GM23248 (cell line): ENCODE measurements around the gene NDP. TPM values are rescaled to one million over a fixed set of nuclear protein-coding genes. Genes with fewer than 3 reads are reported as not detected.

Experiments used
- DNase-seq: peaks from one replicate; pipeline ENCODE4 v3.0.0-alpha.2; 2015
- H2AFZ ChIP-seq: fragments of 200-600 bp; sonication (generic); 2 replicates; pipeline ENCODE4 v1.6.1; 2016; ENCODE audit warnings: antibody characterized with exemption
- H3F3A ChIP-seq: fragments of 200-600 bp; sonication (generic); 2 replicates; pipeline ENCODE4 v1.6.1; 2016; ENCODE audit warnings: mild to moderate bottlenecking, antibody characterized with exemption, mixed run types; ENCODE audit not compliant: insufficient read depth
- H3K27ac ChIP-seq: fragments of 200-600 bp; sonication (generic); 2 replicates; pipeline ENCODE4 v1.5.1; 2016; ENCODE audit warnings: mild to moderate bottlenecking
- H3K27me3 ChIP-seq: fragments of 200-600 bp; sonication (generic); replicated peaks from 2 replicates; pipeline ENCODE4 v1.6.1; 2016; ENCODE audit warnings: mild to moderate bottlenecking; ENCODE audit not compliant: insufficient read depth
- H3K36me3 ChIP-seq: fragments of 200-600 bp; sonication (generic); 2 replicates; pipeline ENCODE4 v1.6.1; 2016; ENCODE audit warnings: low read depth, mild to moderate bottlenecking
- H3K4me1 ChIP-seq: fragments of 200-600 bp; sonication (generic); 2 replicates; pipeline ENCODE4 v1.6.1; 2016; ENCODE audit warnings: mild to moderate bottlenecking; ENCODE audit not compliant: insufficient read depth
- H3K4me2 ChIP-seq: fragments of 200-600 bp; sonication (generic); one replicate; pipeline ENCODE4 v1.6.1; 2016; ENCODE audit warnings: mild to moderate bottlenecking; ENCODE audit not compliant: unreplicated experiment
- H3K4me3 ChIP-seq: fragments of 200-600 bp; sonication (generic); 2 replicates; pipeline ENCODE4 v1.5.1; 2016; ENCODE audit warnings: mild to moderate bottlenecking
- H3K79me2 ChIP-seq: fragments of 200-600 bp; sonication (generic); 2 replicates; pipeline ENCODE4 v1.6.1; 2016; ENCODE audit warnings: mild to moderate bottlenecking; ENCODE audit not compliant: insufficient read depth
- H3K9ac ChIP-seq: fragments of 200-600 bp; sonication (generic); 2 replicates; pipeline ENCODE4 v1.6.1; 2016; ENCODE audit warnings: mild to moderate bottlenecking
- H3K9me2 ChIP-seq: fragments of 200-600 bp; sonication (generic); 2 replicates; pipeline ENCODE4 v1.6.1; 2016; ENCODE audit warnings: mixed run types, mild to moderate bottlenecking, moderate library complexity; ENCODE audit not compliant: insufficient read depth
- H3K9me3 ChIP-seq: fragments of 200-600 bp; sonication (generic); one replicate; pipeline ENCODE4 v1.6.1; 2017; ENCODE audit warnings: low read depth
- H4K20me1 ChIP-seq: fragments of 200-600 bp; sonication (generic); 2 replicates; pipeline ENCODE4 v1.6.0; 2016; ENCODE audit not compliant: insufficient read depth
- EZH2 ChIP-seq: fragments of 200-600 bp; sonication (generic); IDR thresholded peaks from 2 replicates; pipeline ENCODE4 v1.6.1; 2018; ENCODE audit warnings: antibody characterized with exemption, mild to moderate bottlenecking; ENCODE audit not compliant: insufficient read depth, poor library complexity, severe bottlenecking
- EZH2phosphoT487 ChIP-seq: fragments of 200-600 bp; sonication (generic); IDR thresholded peaks from 2 replicates; pipeline ENCODE4 v1.6.1; 2018; ENCODE audit warnings: antibody characterized with exemption, moderate library complexity, mild to moderate bottlenecking, low read depth; ENCODE audit not compliant: insufficient read depth
- WGBS, 2 experiments: methylation state at CpG; one replicate each; pipeline ENCODE4 v1.1.6; 2015 to 2017; ENCODE audit warnings: low lambda C conversion rate in 2 of 2, low coverage in 1 of 2; ENCODE audit errors: missing lambda C conversion rate in 2 of 2; 5-methylcytosine and 5-hydroxymethylcytosine counted together
- in situ Hi-C: fragments of 300-500 bp; cut with MboI; formaldehyde crosslinking; loops from 2 replicates; pipeline ENCODE4 v1.15.0; 2020
- polyA plus RNA-seq: library from polyadenylated mRNA; unstranded; fragments of >200 nt; fragmentation: Nextera tagmentation; extraction: Ambion mirVana; gene quantifications from 2 replicates; pipeline ENCODE4 v1.2.1, GENCODE V29; 2016
- total RNA-seq: library from RNA; depleted of rRNA; stranded (reverse); fragments of >200 nt; shearing (Covaris generic); gene quantifications from 2 replicates; pipeline ENCODE4 v1.2.3, GENCODE V29; 2014

Gene NDP
- total and polyA plus RNA-seq, 2 experiments from 2014 or later, result 0.22 to 0.79 TPM

DNA sequence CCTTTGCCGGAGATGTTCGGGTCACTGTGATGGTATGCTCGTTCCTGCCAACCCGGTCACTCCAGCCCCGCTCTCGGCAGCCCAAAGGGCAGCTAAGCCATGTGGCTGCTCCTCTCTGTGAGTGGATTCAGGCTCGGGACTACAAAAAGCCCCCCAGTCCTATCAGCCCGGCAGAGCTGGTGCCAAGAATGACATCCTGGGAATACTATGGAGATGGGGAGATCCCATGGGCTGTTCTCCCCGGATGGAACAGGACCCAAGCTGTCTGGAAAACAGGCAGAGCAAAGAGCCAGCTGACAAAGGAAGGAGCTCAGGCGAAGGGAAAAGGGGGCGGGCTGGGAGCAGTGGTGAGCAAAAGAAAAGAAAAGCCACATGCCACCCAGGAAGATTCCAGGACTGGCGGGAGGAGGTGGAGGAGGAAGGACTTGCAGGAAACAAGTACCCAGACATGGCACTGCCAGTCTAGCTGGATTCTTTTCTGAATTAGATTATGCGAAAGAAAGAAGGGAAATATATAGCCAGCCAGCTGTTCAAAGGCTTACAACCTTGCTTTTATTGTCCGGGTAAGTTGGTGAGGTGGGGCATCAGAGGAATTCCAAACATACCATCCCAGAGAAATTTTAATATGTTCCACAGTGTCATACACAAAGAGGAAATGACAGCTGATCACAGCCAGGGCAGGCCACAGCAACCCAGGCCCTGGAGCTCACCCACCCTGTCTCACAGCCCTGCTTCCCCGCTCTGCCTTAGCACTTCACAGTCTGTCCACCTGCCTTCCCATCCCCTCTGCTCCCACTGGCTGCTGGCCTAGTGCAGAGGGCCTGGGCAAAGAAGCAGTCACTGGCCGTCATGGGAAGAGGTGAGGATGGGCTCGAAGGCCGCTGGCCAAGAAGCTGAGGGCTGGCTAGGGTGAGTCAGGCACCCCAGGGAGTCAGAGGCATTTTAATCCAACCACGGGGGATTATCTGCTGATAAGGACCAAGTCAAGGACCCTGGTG lies 3.4 kb downstream of the NDP start:
- Histone ChIP-seq H3K36me3 (no peaks in the 10 kb centered on the region), H3K27ac (peak overlapping the region; percentile 33), H3K4me2 (peak overlapping the region; percentile 27), H3K4me1 (peaks cover 32% of the 10 kb centered on the region), H3F3A (no peaks in the 10 kb centered on the region), H3K27me3 (no peaks in the 10 kb centered on the region), H3K4me3 (no peak overlapping the region), H4K20me1 (no peaks in the 10 kb centered on the region), H3K79me2 (no peaks in the 10 kb centered on the region), H3K9ac (no peak overlapping the region), H3K9me2 (no peaks in the 10 kb centered on the region), H3K9me3 (no peaks in the 10 kb centered on the region), H2AFZ (no peak overlapping the region)
- TF ChIP-seq EZH2phosphoT487 (no peak), EZH2 (no peak)
- peak; percentile 57 for DNase-seq
- in situ Hi-C loops, result loop anchor here (25.0 kb wide), 1 partner anchor 1092 kb away; no protein-coding TSS in a partner anchor
- WGBS, 2 experiments, result 78 to 85% methylated on average over 12 to 19 of the region's 19 CpGs

DNA sequence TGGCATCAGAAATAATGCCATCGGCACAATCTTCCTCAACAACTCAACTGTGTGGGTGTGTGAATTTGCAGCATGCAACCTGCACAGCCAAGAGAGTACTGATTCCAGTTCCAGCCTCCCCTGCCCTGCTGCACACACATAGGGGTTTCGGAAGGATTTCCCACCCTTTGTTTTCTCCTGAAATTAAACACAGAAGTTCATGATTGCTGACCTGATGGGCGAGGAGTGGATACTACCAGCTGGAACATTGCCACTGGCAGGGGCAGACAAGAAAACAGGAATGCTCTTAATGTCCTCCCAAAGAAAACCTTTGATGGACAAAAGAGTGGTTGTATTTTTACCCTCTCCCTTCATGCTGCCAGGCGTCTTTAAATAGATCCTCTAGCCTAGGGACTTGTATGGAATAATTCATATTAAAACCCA lies 4.8 kb downstream of the NDP start:
- TF ChIP-seq EZH2, result no peak
- TF ChIP-seq EZH2phosphoT487, result no peak
- Histone ChIP-seq H3F3A (no peaks in the 10 kb centered on the region), H3K27me3 (no peaks in the 10 kb centered on the region), H3K9me2 (no peaks in the 10 kb centered on the region), H3K36me3 (no peaks in the 10 kb centered on the region), H3K9ac (no peak overlapping the region), H3K9me3 (no peaks in the 10 kb centered on the region), H3K4me2 (no peak overlapping the region), H3K27ac (no peak overlapping the region), H4K20me1 (no peaks in the 10 kb centered on the region), H3K79me2 (no peaks in the 10 kb centered on the region), H3K4me1 (peaks cover 24% of the 10 kb centered on the region), H2AFZ (no peak overlapping the region), H3K4me3 (no peak overlapping the region)
- in situ Hi-C loops, result loop anchor here (25.0 kb wide), 1 partner anchor 1094 kb away; no protein-coding TSS in a partner anchor
- no peak for DNase-seq
- WGBS, 2 experiments, result 76 to 100% methylated on average over 2 to 4 of the region's 4 CpGs

DNA sequence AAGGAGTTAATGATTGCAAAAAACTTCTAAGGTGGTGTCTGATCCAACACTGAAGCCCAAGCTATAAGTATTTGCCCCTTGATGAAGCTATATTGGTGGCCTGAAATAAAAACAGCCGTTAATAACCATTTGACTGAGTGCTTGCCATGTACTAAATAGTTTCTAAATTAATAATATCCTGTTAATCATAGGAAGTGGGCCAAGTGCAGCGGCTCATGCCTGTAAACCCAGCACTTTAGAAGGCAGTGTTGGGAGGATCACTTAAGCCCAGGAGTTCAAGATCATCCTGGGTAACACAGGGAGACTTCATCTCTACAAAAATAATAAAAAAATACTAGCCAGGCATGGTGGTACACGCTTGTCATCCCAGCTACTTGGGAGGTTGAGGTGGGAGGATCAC lies 8.3 kb downstream of the NDP start:
- no peak overlapping the region for H3K9ac ChIP-seq
- in situ Hi-C loops, result loop anchor here (25.0 kb wide), 1 partner anchor 1097 kb away; no protein-coding TSS in a partner anchor
- WGBS, 2 experiments, result 31 to 33% methylated on average over 3 of the region's 3 CpGs

DNA sequence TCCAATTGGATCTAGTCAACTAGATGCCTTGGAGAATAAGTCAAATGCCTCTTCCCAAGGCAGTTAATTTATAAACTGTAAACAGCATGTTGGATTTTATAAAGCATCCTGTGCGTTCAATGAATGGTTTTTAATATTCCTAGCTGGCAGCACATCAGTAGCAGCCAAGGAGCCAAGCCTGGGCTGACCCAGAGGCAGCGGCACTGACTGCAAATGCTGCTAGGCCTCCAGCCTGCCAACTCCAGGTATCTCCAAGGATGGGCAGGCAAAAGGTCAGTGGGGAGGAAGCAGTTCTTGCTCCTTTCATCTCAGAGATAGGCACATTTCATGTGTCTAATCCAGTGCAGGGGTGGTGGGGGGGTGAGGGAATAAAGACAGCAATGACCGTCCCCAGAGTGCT lies 9.5 kb downstream of the NDP start:
- no peak overlapping the region for H3K9ac ChIP-seq
- in situ Hi-C loops, result loop anchor here (25.0 kb wide), 1 partner anchor 1099 kb away; no protein-coding TSS in a partner anchor
- no peak overlapping the region for H3K4me2 ChIP-seq
- H3K36me3 ChIP-seq, result no peaks in the 10 kb centered on the region
- TF ChIP-seq EZH2 (no peak), EZH2phosphoT487 (no peak)
- H3K4me3 ChIP-seq, result no peak overlapping the region
- no peak for DNase-seq
- H4K20me1 ChIP-seq, result no peaks in the 10 kb centered on the region
- peaks cover 7% of the 10 kb centered on the region; the same call in 1 of the 2 replicates for H3K4me1 ChIP-seq
- no peak overlapping the region for H3K27ac ChIP-seq
- 95 to 100% methylated on average over 3 of the region's 3 CpGs for WGBS, 2 experiments
- H3K79me2 ChIP-seq, result no peaks in the 10 kb centered on the region
- H2AFZ ChIP-seq, result no peak overlapping the region
- no peaks in the 10 kb centered on the region for H3K27me3 ChIP-seq
- H3F3A ChIP-seq, result no peaks in the 10 kb centered on the region
- H3K9me2 ChIP-seq, result no peaks in the 10 kb centered on the region
- no peaks in the 10 kb centered on the region for H3K9me3 ChIP-seq

More for the DNA sequence above, 8.3 kb downstream of the NDP start:
- no peaks in the 10 kb centered on the region for H3K27me3 ChIP-seq
- no peak overlapping the region for H2AFZ ChIP-seq
- no peaks in the 10 kb centered on the region for H3K79me2 ChIP-seq
- no peaks in the 10 kb centered on the region for H4K20me1 ChIP-seq
- no peak overlapping the region for H3K4me2 ChIP-seq
- H3K9me2 ChIP-seq, result no peaks in the 10 kb centered on the region
- no peaks in the 10 kb centered on the region for H3K9me3 ChIP-seq
- no peaks in the 10 kb centered on the region for H3F3A ChIP-seq
- no peak overlapping the region for H3K4me3 ChIP-seq
- no peak for TF ChIP-seq EZH2
- TF ChIP-seq EZH2phosphoT487, result no peak
- peaks cover 9% of the 10 kb centered on the region for H3K4me1 ChIP-seq
- DNase-seq, result peak; percentile 43
- no peaks in the 10 kb centered on the region for H3K36me3 ChIP-seq
- no peak overlapping the region for H3K27ac ChIP-seq
